Activated CD8-positive, alpha-beta memory T cell treated with anti-CD3 and anti-CD28 coated beads, Interleukin-2, amount 50 U/mL, for 1 hour (primary cell): Measurements from ENCODE around the gene AMPD2.
A peak's percentile ranks its signal among the peaks of the same experiment; 100 is the strongest.

ENCODE experiments used
- DNase-seq: peaks from one replicate; pipeline ENCODE4 v3.0.0-alpha.2; 2020; ENCODE audit errors: extremely low read depth

The AMPD2 gene

DNA sequence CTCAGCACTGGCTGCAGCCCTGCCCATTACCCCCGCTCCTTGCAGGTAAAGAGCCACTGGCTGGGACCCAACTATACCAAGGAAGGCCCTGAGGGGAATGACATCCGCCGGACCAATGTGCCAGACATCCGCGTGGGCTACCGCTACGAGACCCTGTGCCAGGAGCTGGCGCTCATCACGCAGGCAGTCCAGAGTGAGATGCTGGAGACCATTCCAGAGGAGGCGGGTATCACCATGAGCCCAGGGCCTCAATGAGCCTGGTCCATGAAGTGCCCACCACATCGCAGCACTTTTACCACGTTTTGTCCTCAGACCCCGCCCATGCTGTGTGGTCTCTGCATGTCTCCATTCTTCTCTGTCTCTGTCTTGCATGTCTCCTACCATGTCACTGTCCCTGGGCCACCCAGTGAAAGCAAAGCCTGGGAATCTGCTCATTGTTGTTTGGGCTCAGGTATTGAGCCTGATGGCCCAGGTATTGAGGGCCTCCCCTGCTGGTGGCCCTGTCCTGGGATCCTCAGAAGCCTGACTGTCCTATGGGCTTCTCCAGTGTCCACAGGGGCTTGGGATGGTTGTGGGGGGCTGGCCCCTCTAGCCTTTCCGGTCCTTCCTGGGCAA lies 11.4 kb downstream of the AMPD2 start:
- no peak for DNase-seq

GRCh38 chr1:109631513-109632505 lies 12.2 kb downstream of the AMPD2 start:
- no peak for DNase-seq

DNA sequence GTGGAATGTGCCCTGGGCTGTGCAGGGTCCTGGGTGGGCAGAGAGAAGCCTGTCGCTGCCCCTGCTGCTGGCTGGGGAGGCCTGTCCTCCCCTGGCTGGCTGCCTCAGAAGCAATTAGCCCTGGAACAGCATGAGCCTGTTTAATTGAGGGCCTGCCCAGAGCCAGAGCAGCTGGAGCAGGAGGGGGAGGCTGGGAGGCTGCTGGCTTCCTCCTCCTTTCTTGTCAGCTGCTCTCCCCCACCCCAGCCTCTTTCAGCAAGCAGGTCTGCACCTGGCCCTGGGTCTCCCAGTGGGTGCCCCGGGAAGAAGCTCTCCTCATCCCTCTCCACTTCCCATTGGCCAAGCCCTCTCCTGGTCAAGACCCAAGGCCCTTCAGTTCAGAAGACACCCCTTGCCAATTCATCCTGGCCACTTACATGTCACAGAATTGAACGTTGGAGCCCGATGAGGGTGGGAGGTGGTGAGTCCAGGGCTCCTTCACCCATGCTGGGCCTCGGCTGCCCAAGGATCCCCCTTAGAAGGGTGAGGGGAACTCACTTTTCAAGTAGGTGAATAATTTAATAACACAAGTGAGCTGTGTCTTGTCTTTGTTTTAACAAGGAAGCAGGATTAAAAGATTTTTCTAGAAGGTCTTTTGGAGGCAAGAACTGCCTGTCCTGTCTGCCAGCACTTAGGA lies 13.2 kb downstream of the AMPD2 start:
- DNase-seq, result no peak

DNA sequence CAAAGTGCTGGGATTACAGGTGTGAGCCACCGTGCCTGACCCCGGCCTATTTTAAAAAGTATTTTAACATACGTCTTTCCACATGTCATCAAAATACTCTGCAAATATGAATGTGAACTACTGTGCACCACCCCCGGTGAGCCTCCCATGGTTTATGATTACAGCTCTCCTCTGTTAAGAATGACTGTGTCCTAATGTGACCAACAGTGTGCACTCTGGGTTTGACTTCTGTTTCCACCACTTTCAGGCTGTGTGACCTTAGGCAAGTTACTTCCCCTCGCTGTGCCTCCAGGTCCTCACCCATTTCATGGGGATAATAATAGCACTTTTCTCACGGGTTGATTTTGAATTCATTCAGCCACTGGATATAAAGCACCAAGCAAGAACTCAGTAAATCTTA lies 14.7 kb downstream of the AMPD2 start:
- no peak for DNase-seq

DNA sequence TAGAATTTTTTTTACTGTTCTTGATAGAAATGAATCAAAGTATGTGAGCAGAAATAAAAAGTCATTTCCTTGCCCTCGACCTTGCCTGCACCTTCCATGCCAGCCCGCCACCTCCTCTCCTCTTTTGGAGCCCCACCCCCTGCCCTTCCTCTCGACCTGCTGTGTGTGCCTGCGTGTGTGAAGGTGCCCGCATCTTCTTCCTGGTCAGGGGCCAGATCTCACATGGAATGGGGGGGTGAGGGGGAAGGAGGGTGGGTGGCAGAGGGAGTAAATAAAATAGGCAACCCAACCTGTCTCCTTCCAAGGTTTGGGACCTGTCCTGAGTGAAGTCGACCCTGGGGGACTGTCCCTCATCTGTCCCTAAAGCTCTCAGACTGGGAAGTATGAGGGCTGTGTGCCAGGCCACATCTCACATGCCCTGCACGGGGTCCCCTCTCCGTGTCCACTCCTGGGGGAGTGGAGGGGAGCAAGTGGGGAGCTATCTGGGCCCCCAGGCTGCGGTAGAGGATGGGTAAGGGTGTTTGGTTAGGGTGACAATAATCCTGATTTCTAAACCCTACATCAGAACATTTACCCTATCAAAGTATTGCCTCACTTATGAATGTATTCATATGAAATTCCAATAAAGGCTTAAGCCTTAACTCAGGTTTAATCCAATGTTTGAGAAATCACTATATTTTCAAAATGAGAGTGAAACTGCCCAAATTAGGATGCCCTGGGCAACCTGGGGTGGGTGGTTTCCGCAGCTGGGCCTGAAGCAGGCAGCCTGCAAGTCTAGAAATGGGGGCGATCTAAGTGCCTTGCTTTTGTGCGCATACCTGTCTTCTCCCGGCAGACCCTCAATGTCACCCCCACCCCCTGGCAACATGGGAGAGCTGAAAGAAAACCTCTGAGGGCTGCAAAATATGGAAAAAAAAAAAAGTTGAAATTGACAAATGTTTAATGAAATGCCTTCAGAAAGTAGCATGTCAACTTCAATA lies 15.4 kb downstream of the AMPD2 start:
- DNase-seq, result no peak

DNA sequence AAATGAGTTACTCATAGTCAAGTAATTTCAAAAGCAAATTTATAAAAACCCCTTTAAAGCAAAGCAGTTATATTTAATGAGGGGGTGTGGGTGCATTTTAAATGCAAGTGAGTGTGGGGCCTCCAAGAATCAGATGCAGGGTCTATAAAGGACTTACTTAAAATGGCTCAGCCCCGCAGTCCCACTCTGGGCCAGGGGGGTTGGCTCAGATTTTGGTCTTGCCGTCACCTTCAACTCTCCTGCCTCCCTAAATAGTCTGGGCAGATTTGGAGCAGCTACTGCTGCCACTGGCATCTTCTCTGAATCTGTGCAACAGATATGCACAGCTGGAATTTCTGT lies 16.2 kb downstream of the AMPD2 start:
- DNase-seq, result no peak

- DNase-seq, result no peak
These were observed 16.7 kb downstream of the AMPD2 start for GRCh38 chr1:109636201-109636952.

DNA sequence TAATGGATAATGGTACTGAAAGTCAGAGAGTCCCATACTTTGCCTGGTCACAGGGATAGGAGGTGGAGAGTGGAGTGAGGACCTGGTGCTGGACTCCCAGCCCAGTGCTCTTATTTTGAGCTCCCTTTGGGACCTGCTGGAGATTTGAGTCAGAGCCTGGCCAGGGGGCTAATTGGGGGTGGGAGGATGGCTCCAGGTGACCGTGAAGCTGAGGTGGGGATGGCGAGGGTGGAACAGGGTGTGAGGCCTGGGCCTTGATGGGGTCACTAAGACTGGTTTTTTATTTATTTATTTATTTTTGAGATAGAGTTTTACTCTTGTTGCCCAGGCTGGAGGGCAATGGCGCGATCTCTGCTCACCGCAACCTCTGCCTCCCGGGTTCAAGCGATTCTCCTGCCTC lies 17.8 kb downstream of the AMPD2 start:
- no peak for DNase-seq

- no peak for DNase-seq
These were observed 19.6 kb downstream of the AMPD2 start for GRCh38 chr1:109639063-109639840.

GRCh38 chr1:109639841-109640184 lies 20.2 kb downstream of the AMPD2 start:
- no peak for DNase-seq

DNA sequence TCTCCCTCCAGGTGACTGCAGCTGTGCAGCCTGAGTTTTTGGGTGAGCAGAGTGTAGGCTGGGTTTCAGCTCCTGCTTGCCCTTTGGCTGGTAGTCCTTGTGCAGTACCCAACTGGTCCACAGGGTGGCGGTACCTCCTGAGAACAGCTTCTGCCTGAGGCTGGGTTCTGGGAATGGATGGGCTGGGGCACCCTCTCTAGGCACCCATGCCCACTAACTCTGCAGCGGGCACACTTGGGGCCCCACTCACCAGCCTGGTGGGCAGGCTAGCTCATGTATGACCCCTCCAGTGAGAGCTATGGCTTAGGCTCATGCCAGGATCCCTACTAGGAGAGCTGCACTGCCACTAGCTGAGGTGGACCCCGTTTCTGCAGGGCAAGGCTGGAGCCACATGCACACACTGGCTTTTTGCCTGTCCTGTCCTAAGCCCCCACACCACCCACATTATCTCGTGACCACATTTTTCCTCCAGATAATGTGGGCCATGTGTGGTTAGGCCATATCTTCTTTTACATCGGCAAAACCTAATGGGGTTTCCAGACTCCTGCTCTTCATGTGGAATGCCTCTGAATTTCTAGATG lies 20.7 kb downstream of the AMPD2 start:
- peak; percentile 64 for DNase-seq

- no peak for DNase-seq
These were observed 21.6 kb downstream of the AMPD2 start for GRCh38 chr1:109641078-109641740.

GRCh38 chr1:109641861-109642260 lies 22.2 kb downstream of the AMPD2 start:
- DNase-seq, result no peak

DNA sequence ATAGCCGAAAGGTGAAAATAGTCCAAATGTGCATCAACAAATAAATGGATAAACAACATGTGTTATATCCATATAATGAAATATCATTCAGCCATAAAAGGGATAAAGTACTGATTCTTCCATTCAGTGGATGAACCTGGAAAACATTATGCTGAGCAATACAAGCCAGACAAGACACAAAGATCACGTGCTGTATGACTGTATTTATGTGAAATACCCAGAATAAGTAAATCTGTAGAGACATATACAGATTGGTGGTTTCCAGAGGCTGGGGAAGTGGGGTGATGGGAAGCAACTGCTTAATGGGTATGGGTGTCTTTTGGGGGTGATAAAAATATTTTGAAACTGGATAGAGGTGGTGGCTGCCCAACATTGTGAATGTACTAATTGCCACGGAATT lies 23.0 kb downstream of the AMPD2 start:
- no peak for DNase-seq

DNA sequence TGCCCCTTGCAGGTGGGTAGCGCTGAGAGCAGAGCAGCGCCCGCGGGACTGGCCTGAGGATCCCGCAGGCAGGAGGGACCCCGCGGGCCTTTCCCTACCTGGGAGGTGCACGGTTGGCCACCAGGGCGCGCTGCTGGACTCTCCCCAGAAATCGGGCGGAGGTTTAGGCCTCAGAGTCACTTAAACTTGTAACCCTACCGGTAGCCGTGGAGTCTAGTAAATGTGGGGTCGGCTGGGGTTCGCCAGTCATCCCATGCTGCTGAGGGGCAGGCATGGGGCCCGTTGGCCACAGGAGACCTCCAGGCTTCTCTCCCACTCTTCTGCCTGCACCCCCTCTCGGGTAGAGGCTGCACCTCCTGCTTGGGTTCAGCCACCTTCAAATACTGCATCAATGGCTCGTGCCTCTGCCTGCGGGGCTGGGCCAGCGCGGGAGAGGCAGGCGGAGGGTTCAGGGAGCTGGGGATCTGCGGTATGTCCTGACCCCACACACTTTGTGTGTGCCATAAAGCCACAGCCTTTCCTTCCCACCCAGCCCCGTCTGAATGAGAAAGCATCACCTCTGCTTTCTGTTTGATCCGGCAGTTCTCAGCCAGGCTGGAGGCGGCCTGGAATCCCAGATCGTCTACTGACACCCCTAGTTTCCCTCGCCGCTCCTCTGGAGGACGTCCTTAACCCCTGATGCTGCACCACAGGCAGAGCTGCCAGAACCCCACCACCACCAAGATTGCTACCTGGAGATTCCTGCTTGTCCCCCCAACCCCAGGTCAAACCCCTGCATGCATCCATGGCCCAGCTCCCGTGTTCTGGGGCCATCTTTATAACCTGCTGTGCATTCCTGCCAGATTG lies 24.0 kb downstream of the AMPD2 start:
- DNase-seq, result peak; percentile 61

GRCh38 chr1:109644670-109645069 lies 25.0 kb downstream of the AMPD2 start:
- DNase-seq, result no peak

GRCh38 chr1:109649491-109649914 lies 29.9 kb downstream of the AMPD2 start:
- DNase-seq, result no peak

- DNase-seq, result no peak
These were observed 31.0 kb downstream of the AMPD2 start for GRCh38 chr1:109650609-109651008.
